Neural progenitor cell (in vitro differentiated cells): Measurements from ENCODE around the gene CRLF1. TPM values are rescaled to one million over a fixed set of nuclear protein-coding genes. Genes with fewer than 3 reads are reported as not detected.
"Not testable (repeated sequence)": the region's sequence is repeated elsewhere in the genome, so short reads cannot be mapped to it uniquely, and the experiment has no call there.

Experiments
- DNase-seq: peaks from one replicate; pipeline ENCODE4 v3.0.0-alpha.2; 2016; ENCODE audit warnings: low spot score
- H2AFZ ChIP-seq: fragments of 200-600 bp; sonication (generic); replicated peaks from 2 replicates; pipeline ENCODE4 v1.6.1; 2016; ENCODE audit warnings: antibody characterized with exemption
- H3F3A ChIP-seq: fragments of 200-600 bp; sonication (generic); 2 replicates; pipeline ENCODE4 v1.6.1; 2016; ENCODE audit warnings: antibody characterized with exemption, low read depth
- H3K27ac ChIP-seq: fragments of 200-600 bp; sonication (generic); 2 replicates; pipeline ENCODE4 v1.5.1; 2016; ENCODE audit warnings: mild to moderate bottlenecking
- H3K27me3 ChIP-seq: fragments of 200-600 bp; sonication (generic); 2 replicates; pipeline ENCODE4 v1.6.1; 2016; ENCODE audit warnings: mild to moderate bottlenecking, moderate library complexity
- H3K36me3 ChIP-seq: fragments of 200-600 bp; sonication (generic); 2 replicates; pipeline ENCODE4 v1.5.1; 2016
- H3K4me1 ChIP-seq: fragments of 200-600 bp; sonication (generic); 2 replicates; pipeline ENCODE4 v1.6.1; 2016; ENCODE audit warnings: mixed run types
- H3K4me2 ChIP-seq: fragments of 200-600 bp; sonication (generic); 2 replicates; pipeline ENCODE4 v1.6.1; 2016
- H3K4me3 ChIP-seq: fragments of 200-600 bp; sonication (generic); 2 replicates; pipeline ENCODE4 v1.5.1; 2016
- H3K79me2 ChIP-seq: fragments of 200-600 bp; sonication (generic); 2 replicates; pipeline ENCODE4 v1.6.1; 2016; ENCODE audit warnings: low read depth
- H3K9ac ChIP-seq: fragments of 200-600 bp; sonication (generic); 2 replicates; pipeline ENCODE4 v1.6.1; 2016
- H3K9me3 ChIP-seq: fragments of 200-600 bp; sonication (generic); 2 replicates; pipeline ENCODE4 v1.5.1; 2016; ENCODE audit warnings: low read depth
- H4K20me1 ChIP-seq: fragments of 200-600 bp; sonication (generic); 2 replicates; pipeline ENCODE4 v1.6.1; 2016; ENCODE audit warnings: low read depth
- H3K27ac Mint-ChIP-seq: 3 replicates; pipeline ENCODE4 v1.8.0; 2021; ENCODE audit warnings: mixed read lengths
- H3K27me3 Mint-ChIP-seq: 2 replicates; pipeline ENCODE4 v1.8.0; 2022; ENCODE audit warnings: low read depth, mild to moderate bottlenecking, inconsistent platforms, moderate library complexity, mixed read lengths; ENCODE audit not compliant: insufficient read depth
- H3K36me3 Mint-ChIP-seq: 3 replicates; pipeline ENCODE4 v1.8.0; 2021; ENCODE audit warnings: mixed read lengths
- H3K4me1 Mint-ChIP-seq: 3 replicates; pipeline ENCODE4 v1.8.0; 2021; ENCODE audit warnings: mixed read lengths
- H3K4me3 Mint-ChIP-seq: 3 replicates; pipeline ENCODE4 v1.8.0; 2021; ENCODE audit warnings: mild to moderate bottlenecking, moderate library complexity, mixed read lengths
- H3K9me3 Mint-ChIP-seq: 3 replicates; pipeline ENCODE4 v1.8.0; 2020; ENCODE audit warnings: mixed read lengths
- EZH2 ChIP-seq: fragments of 200-600 bp; sonication (generic); IDR thresholded peaks from 2 replicates; pipeline ENCODE4 v1.6.1; 2017; ENCODE audit warnings: antibody characterized with exemption, mild to moderate bottlenecking, moderate library complexity
- EZH2phosphoT487 ChIP-seq: fragments of 200-600 bp; sonication (generic); IDR thresholded peaks from 2 replicates; pipeline ENCODE4 v1.6.1; 2017; ENCODE audit warnings: antibody characterized with exemption
- total RNA-seq: library from RNA; depleted of rRNA; stranded (reverse); fragments of >200 nt; gene quantifications from 2 replicates; pipeline ENCODE4 v1.2.3, GENCODE V29; 2015; ENCODE audit warnings: low replicate concordance
- TF ChIP-seq, protein P1 (sequence below): fragments of 200-600 bp; sonication (generic); IDR thresholded peaks from 2 replicates; pipeline ENCODE4 v1.5.1; 2017; ENCODE audit warnings: antibody characterized with exemption, mild to moderate bottlenecking

CRLF1 gene
- total RNA-seq, 1 donor from 2014 or later: not detected

GRCh38 chr19:18601875-18602274 lies 4.7 kb downstream of the CRLF1 start:
- Histone ChIP-seq H3K27me3 (peaks cover 93% of the 10 kb centered on the region), H3K9me3 (no peaks in the 10 kb centered on the region), H4K20me1 (peaks cover 43% of the 10 kb centered on the region), H3K4me3 (no peak overlapping the region), H3K9ac (no peak overlapping the region), H2AFZ (no peak overlapping the region), H3K4me1 (peaks cover 25% of the 10 kb centered on the region), H3K36me3 (no peaks in the 10 kb centered on the region), H3K4me2 (no peak overlapping the region), H3F3A (peaks cover 29% of the 10 kb centered on the region), H3K79me2 (no peaks in the 10 kb centered on the region), H3K27ac (no peak overlapping the region)
- peak overlapping the region; percentile 53 for H3K27ac Mint-ChIP-seq
- H3K36me3 Mint-ChIP-seq: peaks cover 2% of the 10 kb centered on the region
- H3K4me3 Mint-ChIP-seq: peak overlapping the region; percentile 18
- H3K4me1 Mint-ChIP-seq: peaks cover 14% of the 10 kb centered on the region
- H3K27me3 Mint-ChIP-seq: peaks cover 46% of the 10 kb centered on the region
- DNase-seq: no peak
- TF ChIP-seq, protein P1, sequence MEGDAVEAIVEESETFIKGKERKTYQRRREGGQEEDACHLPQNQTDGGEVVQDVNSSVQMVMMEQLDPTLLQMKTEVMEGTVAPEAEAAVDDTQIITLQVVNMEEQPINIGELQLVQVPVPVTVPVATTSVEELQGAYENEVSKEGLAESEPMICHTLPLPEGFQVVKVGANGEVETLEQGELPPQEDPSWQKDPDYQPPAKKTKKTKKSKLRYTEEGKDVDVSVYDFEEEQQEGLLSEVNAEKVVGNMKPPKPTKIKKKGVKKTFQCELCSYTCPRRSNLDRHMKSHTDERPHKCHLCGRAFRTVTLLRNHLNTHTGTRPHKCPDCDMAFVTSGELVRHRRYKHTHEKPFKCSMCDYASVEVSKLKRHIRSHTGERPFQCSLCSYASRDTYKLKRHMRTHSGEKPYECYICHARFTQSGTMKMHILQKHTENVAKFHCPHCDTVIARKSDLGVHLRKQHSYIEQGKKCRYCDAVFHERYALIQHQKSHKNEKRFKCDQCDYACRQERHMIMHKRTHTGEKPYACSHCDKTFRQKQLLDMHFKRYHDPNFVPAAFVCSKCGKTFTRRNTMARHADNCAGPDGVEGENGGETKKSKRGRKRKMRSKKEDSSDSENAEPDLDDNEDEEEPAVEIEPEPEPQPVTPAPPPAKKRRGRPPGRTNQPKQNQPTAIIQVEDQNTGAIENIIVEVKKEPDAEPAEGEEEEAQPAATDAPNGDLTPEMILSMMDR: no peak
- no peak for TF ChIP-seq EZH2phosphoT487
- no peak for TF ChIP-seq EZH2
- H3K9me3 Mint-ChIP-seq: peaks cover 2% of the 10 kb centered on the region

- H3K27ac Mint-ChIP-seq, H3K36me3 ChIP-seq, H3K36me3 Mint-ChIP-seq, H3K27ac ChIP-seq, H3K4me3 ChIP-seq, DNase-seq, H3K9me3 Mint-ChIP-seq, H3K79me2 ChIP-seq, H3K4me3 Mint-ChIP-seq, H3K4me2 ChIP-seq, H3K9ac ChIP-seq, H2AFZ ChIP-seq, H3K9me3 ChIP-seq: not testable (repeated sequence)
- Histone ChIP-seq H3K27me3 (peaks cover 95% of the 10 kb centered on the region), H3K4me1 (peaks cover 22% of the 10 kb centered on the region), H4K20me1 (peaks cover 38% of the 10 kb centered on the region), H3F3A (peaks cover 34% of the 10 kb centered on the region)
- Mint-ChIP-seq H3K27me3 (peaks cover 47% of the 10 kb centered on the region), H3K4me1 (peaks cover 19% of the 10 kb centered on the region)
Observed at GRCh38 chr19:18600692-18601397, 5.8 kb downstream of the CRLF1 start.

GRCh38 chr19:18599485-18599884 lies 7.1 kb downstream of the CRLF1 start:
- no peaks in the 10 kb centered on the region for H3K79me2 ChIP-seq

More at GRCh38 chr19:18599485-18599884, 7.1 kb downstream of the CRLF1 start:
- Histone ChIP-seq H3K27me3 (peaks cover 94% of the 10 kb centered on the region), H3K36me3 (no peaks in the 10 kb centered on the region), H3K4me1 (peaks cover 27% of the 10 kb centered on the region), H3F3A (peaks cover 31% of the 10 kb centered on the region), H3K27ac (no peak overlapping the region), H3K9me3 (no peaks in the 10 kb centered on the region), H3K4me2 (no peak overlapping the region), H4K20me1 (peaks cover 25% of the 10 kb centered on the region), H3K4me3 (no peak overlapping the region), H2AFZ (no peak overlapping the region), H3K9ac (no peak overlapping the region)
- Mint-ChIP-seq H3K4me1 (peaks cover 20% of the 10 kb centered on the region), H3K27ac (no peak overlapping the region), H3K27me3 (peaks cover 37% of the 10 kb centered on the region), H3K4me3 (no peak overlapping the region), H3K36me3 (no peaks in the 10 kb centered on the region), H3K9me3 (no peaks in the 10 kb centered on the region)
- no peak for DNase-seq
- TF ChIP-seq, protein P1: no peak
- TF ChIP-seq EZH2: no peak
- TF ChIP-seq EZH2phosphoT487: no peak
